ENCODE data around the gene HYDIN.
"Not testable (repeated sequence)": the region's sequence is repeated elsewhere in the genome, so short reads cannot be mapped to it uniquely, and the experiment has no call there.

Gene HYDIN

DNA sequence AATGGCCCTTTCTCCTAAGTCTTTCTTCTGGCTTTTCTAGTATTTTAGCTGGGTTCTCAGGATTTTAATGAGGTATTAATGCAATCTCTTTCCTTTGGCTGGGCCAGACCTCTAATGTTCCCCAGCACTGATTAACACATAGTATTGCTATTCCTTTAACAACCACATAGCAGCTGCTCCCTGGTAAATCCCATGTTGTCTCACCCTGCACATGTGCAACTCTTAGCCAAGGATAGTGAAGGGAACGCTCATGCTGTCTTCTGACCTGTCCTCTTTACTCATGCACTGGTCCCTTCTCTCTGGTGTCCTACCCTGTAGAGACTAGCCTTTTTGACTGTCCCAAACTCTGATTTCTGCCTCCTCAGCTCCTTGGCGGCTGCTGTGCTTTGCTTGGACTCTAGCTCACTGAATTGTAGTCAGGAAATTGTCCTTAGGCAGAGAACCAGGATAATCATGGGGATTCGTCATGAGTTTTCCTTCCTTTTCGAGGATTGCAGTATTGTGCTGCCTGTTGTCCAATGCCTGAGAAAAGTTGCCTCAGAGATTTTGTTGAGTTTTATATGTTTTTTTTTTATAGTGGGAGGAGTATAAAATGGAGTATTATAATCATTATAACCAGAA is 406.9 kb downstream of the HYDIN start:
- DNase-seq (ENCODE audit: low read depth) = not testable (repeated sequence)

DNA sequence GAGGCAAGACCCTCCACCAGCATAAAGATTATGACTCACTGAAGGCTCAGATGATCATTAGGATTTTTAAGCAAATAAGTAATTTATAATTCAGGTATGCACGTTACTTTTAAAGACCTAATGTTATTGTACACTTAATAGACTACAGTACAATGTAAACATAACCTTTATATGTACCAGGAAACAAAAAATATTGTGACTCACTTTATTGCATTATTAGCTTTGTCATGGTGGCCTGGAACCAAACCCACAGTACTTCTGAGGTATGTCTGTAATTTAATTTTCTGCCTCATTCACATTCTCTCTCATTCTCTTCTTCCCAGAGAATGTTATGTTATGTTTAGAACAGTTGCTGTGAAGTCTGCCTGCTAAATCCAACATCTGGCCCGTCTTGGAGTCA is 407.8 kb downstream of the HYDIN start:
- DNase-seq (ENCODE audit: low read depth) = not testable (repeated sequence)

DNA sequence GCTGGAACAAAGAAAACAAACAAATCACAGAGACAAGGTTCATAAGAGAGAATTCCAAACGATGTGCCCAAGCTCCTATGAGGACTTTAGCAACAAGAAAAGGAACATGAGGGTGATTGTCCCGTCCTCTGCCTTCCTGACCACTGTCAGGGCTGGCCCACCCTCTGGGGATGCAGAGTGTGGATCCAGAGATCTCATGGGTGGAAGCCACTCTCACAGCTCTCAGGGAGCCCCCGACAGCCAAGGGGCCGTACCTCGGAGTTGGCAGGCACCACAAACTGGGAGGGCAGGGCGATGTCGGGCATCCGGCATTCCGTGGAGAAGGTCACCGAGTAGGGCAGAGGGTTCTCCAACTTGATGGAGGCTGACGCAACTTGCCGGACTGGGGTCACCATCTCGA is 412.4 kb downstream of the HYDIN start:
- DNase-seq (ENCODE audit: low read depth) = not testable (repeated sequence)

DNA sequence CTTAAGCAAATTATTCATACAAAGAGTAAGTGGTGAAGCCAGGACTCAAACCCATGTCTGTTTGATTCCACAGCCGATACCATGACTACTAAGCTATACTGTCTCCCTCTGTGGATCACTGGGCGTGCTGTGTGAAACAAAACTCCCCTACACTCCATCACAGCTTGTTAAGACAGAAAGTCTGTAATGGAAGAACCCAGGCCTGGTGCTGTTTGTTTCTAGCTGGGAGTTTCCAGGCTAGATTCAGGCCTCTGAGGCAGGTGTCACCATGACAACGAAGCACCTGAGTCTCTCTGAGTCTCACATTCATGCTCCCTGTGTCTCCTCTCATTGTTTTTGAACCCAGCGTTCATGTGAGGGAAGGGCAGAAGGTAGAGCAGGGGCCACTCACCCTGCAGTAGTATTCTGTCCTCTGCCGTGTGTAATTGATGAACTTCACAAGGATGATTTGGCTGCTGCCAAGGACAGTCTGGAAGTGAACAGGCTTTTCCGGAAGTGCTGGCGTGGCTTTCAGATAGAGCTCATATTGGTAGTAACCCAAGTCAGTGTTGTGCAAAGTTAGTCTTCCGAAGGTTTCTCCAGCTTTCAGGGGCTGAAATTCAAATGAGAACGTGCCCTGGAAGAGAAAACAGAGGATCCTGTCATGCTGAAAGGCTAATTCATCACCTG is 421.0 kb downstream of the HYDIN start:
- DNase-seq (ENCODE audit: low read depth) = no peak

DNA sequence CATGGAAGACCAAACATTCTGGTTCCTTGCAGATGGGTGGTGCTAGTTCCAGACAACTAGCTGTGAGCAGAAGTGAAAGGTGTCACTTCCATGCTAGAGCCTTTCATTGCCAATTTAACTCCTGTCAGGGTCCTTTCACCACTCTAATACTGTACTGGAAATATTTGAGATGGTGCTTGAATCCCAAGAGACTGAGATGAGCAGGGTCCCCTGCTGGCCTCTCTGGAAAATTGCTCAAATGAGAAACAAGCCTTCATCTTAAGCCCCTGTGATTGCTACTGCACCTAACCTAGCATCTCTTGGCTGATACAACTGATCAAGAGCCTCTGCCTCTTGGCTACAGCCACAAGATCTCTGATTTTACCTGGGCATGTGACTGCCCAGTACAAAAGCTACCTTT is 422.2 kb downstream of the HYDIN start:
- DNase-seq (ENCODE audit: low read depth) = no peak

DNA sequence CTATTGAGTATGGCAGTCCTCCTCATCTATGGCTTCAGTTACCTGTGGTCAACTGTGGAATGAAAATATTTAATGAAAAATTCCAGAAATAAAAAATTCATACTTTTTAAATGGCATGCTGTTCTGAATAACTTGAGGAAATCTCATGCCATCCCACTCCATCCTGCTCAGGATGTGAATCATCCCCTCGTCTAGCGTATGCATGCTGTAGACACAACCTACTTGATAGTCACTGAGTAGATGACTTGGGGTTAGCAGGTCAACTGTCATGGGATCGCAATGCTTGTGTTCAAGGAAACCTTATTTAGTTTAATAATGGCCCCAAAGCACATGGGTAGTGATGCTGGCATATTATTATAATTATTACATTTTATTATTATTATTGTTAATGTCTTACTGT is 424.7 kb downstream of the HYDIN start:
- DNase-seq (ENCODE audit: low read depth) = peak; percentile 75

DNA sequence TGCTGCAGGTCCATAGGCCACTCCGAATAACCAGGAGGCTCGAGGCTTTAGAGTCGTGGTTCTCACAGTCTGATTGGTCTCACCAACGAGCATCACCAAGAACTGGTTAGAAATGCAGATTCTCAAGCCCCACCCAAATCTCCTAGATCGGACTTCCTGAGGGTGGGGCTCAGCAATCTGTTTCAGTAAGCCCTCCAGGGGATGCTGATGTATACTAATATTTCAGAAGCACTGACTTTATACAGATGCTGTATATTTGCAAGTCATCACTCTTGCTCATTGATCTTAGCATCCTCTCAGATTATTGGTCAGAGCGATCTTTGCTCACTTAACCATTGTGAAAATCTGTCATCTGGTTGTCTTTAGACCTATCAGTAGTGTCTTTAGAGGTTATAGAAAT is 425.1 kb downstream of the HYDIN start:
- DNase-seq (ENCODE audit: low read depth) = no peak

DNA sequence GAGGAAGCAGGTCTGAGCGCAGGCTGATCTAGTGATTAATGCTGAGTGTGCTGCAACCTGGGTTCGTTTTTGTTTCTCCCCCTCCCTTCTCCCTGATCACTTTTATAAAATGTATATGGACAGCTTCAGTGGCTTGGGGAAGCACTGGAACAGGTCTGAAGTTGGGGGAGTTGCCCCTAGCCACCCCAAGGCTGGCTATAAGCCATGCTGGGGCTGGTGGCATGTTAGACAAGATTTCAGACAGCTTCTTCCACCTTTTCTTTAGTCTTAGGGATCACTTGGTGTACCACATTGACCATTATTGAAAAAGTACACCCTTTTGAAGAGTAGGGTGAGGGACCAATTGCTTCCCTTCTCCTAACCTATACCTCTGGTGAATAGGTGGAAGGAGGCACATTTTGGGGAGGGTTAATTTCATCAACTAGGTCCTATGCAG is 425.8 kb downstream of the HYDIN start:
- DNase-seq (ENCODE audit: low read depth) = no peak

DNA sequence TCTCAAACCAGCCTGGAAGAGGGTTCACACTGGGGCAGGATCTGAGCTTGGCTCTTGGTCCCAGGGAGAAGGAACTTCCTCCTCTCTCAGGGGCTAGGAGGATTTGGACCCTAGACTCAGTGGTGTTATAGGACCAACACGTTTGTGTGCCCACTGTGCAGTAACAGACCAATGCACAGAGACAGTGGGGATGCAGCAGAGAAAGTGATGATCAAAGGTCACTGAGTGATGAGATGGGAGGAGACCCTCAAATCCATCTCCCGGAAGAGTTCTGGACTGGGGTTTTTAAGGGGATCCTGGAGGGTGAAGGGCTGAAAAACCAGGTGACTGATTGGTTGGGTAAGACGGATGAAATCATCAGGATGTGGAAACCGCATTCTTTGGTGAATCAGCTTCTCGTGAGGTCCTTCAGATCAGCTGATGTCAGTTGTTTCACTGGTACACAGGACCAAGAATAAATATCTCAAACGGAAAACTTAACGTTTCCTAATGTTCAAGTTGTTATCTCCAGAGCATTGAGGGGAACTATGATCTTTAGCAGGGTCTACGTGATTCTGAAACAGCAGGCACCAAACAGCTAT is 426.3 kb downstream of the HYDIN start:
- peak; percentile 99 for DNase-seq (ENCODE audit: low read depth)

DNA sequence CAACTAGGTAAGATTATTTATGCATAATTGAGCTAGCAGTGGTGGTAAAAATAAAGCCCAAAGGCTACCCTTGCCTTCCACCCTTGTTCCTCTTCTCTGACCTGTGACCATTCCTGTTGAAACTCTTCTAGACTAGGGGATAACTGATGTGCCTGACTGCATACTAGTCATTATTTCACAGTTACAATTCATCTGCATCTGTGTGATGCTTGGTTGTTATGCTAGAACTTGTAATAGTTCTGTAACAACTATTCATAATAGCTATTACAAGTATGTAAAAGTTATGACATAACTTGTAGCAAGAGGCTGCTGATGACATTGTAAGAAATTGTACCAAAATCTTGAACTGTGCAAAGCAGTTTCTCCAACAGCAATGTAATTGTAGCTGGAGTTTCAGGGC is 427.2 kb downstream of the HYDIN start:
- DNase-seq (ENCODE audit: low read depth) = peak; percentile 31

DNA sequence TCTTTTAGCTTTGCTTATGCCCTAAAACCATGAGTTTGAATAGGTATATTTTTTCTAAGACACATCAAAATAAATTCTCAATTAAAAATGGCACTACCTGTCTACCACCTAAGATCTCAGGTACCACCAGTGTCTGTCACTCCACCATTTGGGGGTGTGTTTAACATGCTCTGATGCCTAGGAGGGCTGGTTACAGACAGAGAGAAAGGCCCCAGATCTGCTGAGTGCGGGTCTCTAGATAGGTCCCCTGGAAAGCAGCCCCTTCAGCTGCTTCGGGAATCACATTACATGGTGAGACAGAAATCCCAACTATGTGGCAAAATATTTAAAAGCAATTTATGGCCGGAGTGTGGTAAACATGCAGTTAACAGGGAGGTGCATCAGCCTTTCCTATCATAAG is 428.9 kb downstream of the HYDIN start:
- DNase-seq (ENCODE audit: low read depth) = no peak

DNA sequence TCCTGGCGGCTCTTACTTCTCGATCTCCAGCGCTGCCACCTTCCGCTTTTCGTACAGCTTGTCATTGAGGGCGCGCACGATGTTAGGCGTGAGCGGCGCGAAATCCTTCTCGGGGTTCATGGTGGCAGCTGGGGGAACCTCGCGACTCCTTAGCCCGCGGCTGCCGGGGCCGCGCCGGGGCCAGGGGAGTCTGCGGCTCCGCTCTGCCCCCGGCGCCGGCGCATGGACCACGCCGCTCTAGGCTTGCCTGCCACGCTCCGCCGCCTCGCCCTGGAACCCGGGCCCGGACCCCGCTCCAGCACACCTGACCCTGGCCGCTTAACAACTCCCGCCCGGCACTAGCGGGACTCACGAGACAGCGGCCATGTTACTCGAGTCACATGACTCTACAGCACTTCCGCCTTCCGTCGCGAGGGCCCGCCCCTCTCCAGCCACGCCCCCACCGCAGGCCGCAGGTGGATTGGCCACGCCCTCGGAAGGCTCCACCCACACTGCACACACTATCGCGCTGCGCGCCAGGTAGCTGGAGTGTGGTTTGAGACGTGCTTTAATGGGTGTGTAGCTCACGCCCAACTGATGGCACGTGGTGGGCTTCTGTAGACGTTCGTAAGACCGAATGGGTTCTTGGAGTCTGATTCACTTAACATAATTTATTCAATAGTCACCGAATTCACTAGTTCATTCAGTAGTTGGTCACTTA is 429.6 kb downstream of the HYDIN start, which contains the start of gene VAC14:
VAC14 (minus strand) TSS at position 378 of the 700 bp plus-strand sequence; CDS start at position 120, 258 bp downstream.
- peak; percentile 80 for DNase-seq (ENCODE audit: low read depth)

DNA sequence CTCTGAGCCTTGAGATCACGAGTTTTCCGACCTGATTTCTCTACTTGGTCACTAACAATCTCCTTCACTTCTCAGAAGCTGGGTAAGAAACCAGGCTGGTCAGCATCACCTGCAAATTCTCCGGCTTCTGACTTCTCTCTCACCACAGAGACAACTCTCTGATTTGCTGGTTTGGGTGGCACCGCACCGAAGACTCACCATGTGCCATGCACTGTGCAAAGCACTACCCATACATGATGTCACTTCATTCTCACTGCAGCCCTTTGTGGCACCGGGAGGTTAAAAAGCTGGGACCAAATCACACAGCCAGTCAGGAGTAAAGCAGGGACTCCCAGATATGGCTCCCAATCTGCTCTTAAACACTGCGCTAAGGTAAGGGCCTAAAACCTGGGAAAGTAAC is 430.2 kb downstream of the HYDIN start:
- no peak for DNase-seq (ENCODE audit: low read depth)

DNA sequence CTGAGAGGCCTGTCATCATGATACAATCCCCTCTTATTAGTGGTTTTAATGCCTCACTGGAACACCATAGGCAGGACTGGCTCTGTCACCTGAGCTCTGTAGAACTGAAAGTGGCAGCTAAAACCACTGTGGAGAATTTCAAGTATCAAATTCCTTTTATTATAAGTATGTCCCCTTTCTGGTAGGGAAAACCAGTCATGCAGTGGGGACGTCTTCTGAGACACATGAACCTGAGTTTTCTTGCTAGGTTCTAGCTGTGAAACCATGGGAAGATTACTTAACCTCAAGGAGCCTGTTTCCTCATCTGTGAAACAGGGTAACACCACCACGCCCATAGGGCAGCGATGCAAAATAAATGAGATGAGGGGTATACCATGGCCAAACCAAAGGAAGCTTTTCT is 434.2 kb downstream of the HYDIN start:
- no peak for DNase-seq (ENCODE audit: low read depth)

DNA sequence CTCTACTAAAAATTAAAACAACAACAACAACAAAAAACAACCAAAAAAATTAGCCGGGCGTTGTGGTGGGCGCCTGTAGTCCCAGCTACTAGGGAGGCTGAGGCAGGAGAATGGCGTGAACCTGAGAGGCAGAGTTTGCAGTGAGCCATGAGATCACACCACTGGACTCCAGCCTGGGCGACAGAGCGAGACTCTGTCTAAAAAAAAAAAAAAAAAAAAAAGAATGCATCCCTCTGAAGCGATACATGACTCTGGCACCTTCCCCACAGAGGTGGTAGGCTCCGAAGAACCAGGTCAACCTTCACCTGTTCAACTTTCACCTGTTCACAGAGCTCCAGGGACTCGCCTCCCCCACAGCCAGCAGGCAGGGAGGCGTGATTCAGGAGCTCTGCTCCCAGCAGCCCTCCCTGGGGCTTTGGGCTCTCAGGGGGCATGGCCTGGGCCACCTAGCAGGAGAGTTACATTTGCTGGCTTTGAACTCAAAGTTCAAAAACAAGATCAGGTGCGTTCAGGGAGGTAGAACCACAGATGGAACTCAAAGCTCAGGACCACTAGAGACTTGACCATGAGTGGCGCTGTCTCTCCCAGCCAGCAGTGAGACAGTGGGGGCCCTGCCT is 435.1 kb downstream of the HYDIN start:
- no peak for DNase-seq (ENCODE audit: low read depth)

DNA sequence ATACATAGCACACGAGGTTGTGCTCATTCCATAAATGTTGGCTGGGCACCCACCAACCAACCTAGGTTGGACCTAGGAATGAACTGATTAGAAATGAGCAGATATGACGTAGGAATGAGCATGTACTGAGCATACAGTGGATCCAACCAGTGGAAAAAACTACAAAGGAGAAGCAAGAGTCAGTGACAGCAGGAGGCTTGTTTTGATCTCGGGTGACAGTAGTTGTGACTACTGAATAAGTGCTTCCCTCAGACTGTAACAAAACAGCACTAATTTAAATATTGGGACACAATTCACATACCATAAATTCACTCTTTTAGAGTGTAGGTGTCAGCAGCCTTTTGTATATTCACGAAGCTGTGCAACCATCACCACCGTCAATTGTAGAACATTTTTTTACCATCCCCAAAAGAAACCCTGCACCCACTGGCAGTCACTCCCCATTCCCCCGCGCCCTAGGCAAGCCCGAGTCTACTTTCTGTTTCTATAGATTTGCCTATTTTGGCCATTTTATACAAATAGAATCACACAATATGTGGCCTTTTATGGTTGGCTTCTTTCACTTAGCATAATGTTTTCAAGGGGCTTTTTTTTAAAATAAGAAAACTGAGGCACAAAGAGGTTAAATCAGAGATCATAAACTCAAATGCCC is 436.5 kb downstream of the HYDIN start:
- DNase-seq (ENCODE audit: low read depth) = no peak

DNA sequence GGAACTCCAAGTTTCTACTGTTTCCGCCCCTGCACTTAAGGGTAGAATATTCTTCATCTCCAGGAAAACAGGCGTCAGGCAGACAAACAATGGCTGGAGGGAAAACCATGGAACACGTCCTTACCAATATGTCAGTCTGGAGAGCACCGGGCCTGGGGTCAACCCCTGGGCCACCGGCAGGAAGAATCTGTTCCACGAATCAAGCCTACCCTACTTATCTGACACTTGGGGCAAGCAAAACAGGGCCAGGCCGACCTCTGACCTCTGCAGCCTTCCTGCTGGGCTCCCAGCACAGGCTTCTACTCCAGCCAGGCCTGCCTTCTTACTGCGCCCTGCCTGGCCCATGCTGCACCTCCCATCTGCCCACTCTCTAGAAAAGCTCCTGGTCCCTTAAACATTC is 439.7 kb downstream of the HYDIN start:
- no peak for DNase-seq (ENCODE audit: low read depth)

DNA sequence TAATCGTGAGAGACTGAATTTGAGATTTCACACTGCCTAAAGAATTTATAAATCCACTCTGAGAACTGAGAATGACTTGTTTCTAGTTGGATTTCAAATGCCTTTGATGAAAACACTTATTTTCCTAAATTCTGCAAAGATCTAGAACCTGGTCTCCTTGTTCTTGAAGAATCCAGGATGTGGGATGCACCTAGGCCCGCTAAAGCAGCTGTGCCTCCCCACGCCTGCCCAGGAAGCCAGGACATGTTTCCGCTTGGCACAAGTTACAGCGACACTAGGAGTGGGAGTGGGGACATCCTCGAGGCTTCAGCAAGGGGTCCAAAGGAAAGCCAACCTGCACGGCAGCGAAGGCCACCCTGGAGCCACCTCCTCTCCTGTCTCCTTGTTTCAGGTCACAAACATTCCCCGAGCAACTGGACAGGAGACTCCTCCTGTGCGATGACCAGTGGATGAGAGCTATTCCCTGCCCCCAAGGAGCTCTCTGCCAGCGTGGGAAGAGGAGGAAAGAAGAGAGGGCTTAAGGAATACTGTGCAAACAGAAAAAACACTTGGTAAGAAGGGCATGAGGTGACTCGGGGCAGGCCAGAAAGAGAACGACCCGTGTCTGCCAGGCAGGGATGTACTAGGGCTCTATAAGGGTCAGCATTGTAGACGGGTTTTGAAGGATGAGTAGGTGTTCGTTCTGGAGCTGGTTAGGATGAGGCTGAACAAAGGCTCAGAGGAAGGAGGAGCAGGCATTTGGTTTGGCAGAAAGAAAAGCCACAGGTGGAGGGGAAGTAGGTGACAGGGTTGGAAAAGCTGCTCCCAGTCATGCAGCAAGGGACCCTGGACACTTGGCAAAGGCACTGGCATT is 440.7 kb downstream of the HYDIN start:
- no peak for DNase-seq (ENCODE audit: low read depth)

DNA sequence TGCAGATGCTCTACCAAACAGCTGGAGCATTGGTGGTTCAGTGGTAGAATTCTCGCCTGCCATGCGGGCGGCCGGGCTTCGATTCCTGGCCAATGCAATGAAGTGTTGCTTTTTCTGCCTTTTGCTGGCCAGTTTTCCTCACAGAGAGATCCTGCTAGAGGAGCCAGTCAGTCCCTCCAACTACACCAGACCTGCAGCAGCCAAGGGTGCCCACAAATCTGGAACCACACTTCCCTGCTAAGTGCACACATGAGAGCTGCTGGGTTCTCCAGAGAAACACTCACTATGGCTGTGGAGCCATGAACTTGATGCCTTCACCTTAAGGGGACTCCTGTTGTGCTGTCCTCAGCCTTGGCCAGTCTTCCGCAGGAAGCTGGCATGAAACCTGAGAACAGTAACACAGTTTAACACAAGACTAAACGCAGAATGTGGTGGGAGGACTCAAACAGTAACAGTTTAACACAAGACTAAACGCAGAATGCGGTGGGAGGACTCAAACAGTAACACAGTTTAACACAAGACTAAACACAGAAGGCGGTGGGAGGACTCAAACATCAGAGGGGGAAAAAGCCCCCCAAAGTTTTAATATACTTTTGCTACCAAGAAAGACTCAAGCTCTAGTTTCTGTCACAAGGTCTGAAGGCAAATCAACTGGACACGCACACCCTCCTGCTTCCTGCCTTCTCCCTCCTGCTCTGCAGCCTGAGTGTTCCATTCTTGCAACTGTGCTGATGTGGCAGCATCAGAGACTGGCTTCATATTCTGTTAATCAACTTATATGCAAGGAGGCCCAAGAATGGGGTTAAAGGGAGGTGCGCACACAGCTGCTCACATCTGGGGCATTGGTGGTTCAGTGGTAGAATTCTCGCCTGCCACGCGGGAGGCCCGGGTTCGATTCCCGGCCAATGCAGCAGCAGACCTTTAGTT is 441.6 kb downstream of the HYDIN start:
- DNase-seq (ENCODE audit: low read depth) = peak; percentile 34
